Neural crest cell (in vitro differentiated cells): ENCODE data around the gene FJX1. TPM values are rescaled to one million over a fixed set of nuclear protein-coding genes. Genes with fewer than 3 reads are reported as not detected.

Experiments
- DNase-seq: peaks from one replicate; pipeline ENCODE4 v3.0.0; 2021; ENCODE audit warnings: low read depth, mixed read lengths, low spot score
- H3K27ac Mint-ChIP-seq: one replicate; pipeline ENCODE4 v1.8.0; 2021; ENCODE audit warnings: mild to moderate bottlenecking, mixed read lengths; ENCODE audit not compliant: unreplicated experiment
- H3K27me3 Mint-ChIP-seq: 2 replicates; pipeline ENCODE4 v1.8.0; 2021; ENCODE audit warnings: low read depth, mild to moderate bottlenecking, mixed read lengths
- H3K36me3 Mint-ChIP-seq: 2 replicates; pipeline ENCODE4 v1.8.0; 2021; ENCODE audit warnings: low read depth, mild to moderate bottlenecking, mixed read lengths
- H3K4me1 Mint-ChIP-seq: 2 replicates; pipeline ENCODE4 v1.8.0; 2021; ENCODE audit warnings: mixed read lengths
- H3K4me3 Mint-ChIP-seq: one replicate; pipeline ENCODE4 v1.8.0; 2021; ENCODE audit warnings: mild to moderate bottlenecking, mixed read lengths
- H3K9me3 Mint-ChIP-seq: 2 replicates; pipeline ENCODE4 v1.8.0; 2021; ENCODE audit warnings: mixed read lengths
- total RNA-seq: library from RNA; stranded (reverse); gene quantifications from 2 replicates; pipeline ENCODE4 v1.2.1, GENCODE V29; 2021
- TF ChIP-seq, protein P1 (sequence below): fragments of 200-600 bp; sonication (generic); conservative IDR thresholded peaks from 2 replicates; pipeline ENCODE4 v1.5.0; 2021; ENCODE audit warnings: antibody characterized with exemption, mild to moderate bottlenecking

FJX1 gene
- total RNA-seq, 1 donor from 2014 or later: 28.2 TPM

DNA sequence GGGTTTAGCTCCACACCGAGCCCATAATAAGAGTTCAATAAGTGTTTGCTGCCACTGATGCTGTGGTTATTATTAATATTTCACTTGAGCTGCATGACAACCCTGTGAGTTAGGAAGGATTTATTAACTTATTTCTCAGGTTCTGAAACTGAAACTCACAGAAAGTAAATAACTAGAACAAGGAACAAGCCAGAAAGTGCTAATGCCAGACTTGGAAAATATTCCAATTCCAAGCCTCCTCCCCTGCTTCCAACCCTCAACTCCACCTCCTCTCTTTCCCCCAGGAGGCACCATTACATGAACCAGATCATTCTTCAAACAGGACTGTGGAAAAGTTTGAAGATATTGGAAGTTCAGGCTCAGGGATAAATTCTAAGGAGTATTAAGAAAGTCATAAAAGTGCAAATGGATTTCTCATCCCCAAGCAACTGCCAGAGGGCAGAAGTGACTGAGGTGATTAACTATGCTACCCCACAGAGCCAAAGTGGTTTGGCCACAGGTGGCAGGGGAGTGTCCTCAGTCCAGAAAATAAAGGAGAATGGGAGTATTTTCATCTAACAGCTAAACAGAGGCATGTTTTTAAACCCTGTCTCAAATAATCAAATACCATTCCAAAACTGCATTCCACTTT is 3.2 kb upstream of the FJX1 start:
- Mint-ChIP-seq H3K27me3 (peaks cover 44% of the 10 kb centered on the region), H3K4me3 (no peak overlapping the region), H3K27ac (no peak overlapping the region), H3K36me3 (peaks cover 2% of the 10 kb centered on the region), H3K9me3 (no peaks in the 10 kb centered on the region), H3K4me1 (peaks cover 10% of the 10 kb centered on the region)
- DNase-seq: no peak
- TF ChIP-seq, protein P1, sequence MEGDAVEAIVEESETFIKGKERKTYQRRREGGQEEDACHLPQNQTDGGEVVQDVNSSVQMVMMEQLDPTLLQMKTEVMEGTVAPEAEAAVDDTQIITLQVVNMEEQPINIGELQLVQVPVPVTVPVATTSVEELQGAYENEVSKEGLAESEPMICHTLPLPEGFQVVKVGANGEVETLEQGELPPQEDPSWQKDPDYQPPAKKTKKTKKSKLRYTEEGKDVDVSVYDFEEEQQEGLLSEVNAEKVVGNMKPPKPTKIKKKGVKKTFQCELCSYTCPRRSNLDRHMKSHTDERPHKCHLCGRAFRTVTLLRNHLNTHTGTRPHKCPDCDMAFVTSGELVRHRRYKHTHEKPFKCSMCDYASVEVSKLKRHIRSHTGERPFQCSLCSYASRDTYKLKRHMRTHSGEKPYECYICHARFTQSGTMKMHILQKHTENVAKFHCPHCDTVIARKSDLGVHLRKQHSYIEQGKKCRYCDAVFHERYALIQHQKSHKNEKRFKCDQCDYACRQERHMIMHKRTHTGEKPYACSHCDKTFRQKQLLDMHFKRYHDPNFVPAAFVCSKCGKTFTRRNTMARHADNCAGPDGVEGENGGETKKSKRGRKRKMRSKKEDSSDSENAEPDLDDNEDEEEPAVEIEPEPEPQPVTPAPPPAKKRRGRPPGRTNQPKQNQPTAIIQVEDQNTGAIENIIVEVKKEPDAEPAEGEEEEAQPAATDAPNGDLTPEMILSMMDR: no peak

GRCh38 chr11:35615921-35616900 is 2.0 kb upstream of the FJX1 start:
- Mint-ChIP-seq H3K4me1 (peaks cover 22% of the 10 kb centered on the region), H3K9me3 (no peaks in the 10 kb centered on the region), H3K36me3 (peaks cover 5% of the 10 kb centered on the region), H3K27ac (no peak overlapping the region), H3K4me3 (peak overlapping the region; percentile 73), H3K27me3 (peaks cover 33% of the 10 kb centered on the region)
- DNase-seq: no peak
- TF ChIP-seq, protein P1: peak; percentile 94

DNA sequence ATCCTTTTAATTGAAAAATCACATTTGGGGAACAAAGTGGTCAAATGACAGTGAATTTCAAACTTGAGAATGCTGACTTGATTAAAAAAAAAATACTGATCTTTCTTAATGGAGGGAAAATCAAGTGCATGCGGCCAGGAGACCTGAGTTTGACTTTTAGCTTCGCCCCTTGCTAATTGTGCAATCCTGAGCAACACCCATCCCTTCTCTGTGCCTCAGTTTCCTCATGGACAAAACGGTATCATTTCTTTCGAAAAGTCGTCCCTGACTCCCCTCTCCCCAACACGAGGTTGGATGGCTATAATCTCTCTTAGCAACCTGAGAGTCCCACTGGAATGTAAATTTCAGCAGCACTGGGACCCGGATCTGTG is 959 bp upstream of the FJX1 start:
- peaks cover 24% of the 10 kb centered on the region for H3K27me3 Mint-ChIP-seq
- TF ChIP-seq, protein P1: no peak
- H3K27ac Mint-ChIP-seq: peak overlapping the region; percentile 86
- DNase-seq: no peak
- H3K9me3 Mint-ChIP-seq: no peaks in the 10 kb centered on the region
- H3K4me3 Mint-ChIP-seq: peak overlapping the region; percentile 95
- H3K4me1 Mint-ChIP-seq: peaks cover 32% of the 10 kb centered on the region
- peaks cover 7% of the 10 kb centered on the region for H3K36me3 Mint-ChIP-seq

GRCh38 chr11:35618497-35619115 is 346 bp downstream of the FJX1 start:
- no peaks in the 10 kb centered on the region for H3K9me3 Mint-ChIP-seq
- peaks cover 9% of the 10 kb centered on the region for H3K36me3 Mint-ChIP-seq
- no peak for DNase-seq
- H3K27me3 Mint-ChIP-seq: peaks cover 17% of the 10 kb centered on the region
- H3K27ac Mint-ChIP-seq: no peak overlapping the region
- TF ChIP-seq, protein P1: no peak
- H3K4me3 Mint-ChIP-seq: no peak overlapping the region
- H3K4me1 Mint-ChIP-seq: peaks cover 42% of the 10 kb centered on the region

GRCh38 chr11:35619116-35619854 is 1.0 kb downstream of the FJX1 start:
- peaks cover 14% of the 10 kb centered on the region for H3K27me3 Mint-ChIP-seq
- DNase-seq: peak; percentile 41
- TF ChIP-seq, protein P1: no peak
- H3K36me3 Mint-ChIP-seq: peaks cover 9% of the 10 kb centered on the region
- peak overlapping the region; percentile 95 for H3K4me3 Mint-ChIP-seq
- peaks cover 48% of the 10 kb centered on the region for H3K4me1 Mint-ChIP-seq
- H3K9me3 Mint-ChIP-seq: no peaks in the 10 kb centered on the region
- H3K27ac Mint-ChIP-seq: peak overlapping the region; percentile 98
